HTERT RPE-1 (cell line): ENCODE results near the gene LRBA.

Experiments
- in situ Hi-C: fragments of 300-500 bp; cut with MboI; formaldehyde crosslinking; loops from 4 replicates; pipeline ENCODE4 v1.14.3; 2020; ENCODE audit warnings: low sequenced_read_pairs

The LRBA gene

GRCh38 chr4:150231107-150231770, 783.8 kb downstream of the LRBA start:
- in situ Hi-C loops, result no loop called here

GRCh38 chr4:150230561-150230960, 784.5 kb downstream of the LRBA start:
- in situ Hi-C loops, result no loop called here

DNA sequence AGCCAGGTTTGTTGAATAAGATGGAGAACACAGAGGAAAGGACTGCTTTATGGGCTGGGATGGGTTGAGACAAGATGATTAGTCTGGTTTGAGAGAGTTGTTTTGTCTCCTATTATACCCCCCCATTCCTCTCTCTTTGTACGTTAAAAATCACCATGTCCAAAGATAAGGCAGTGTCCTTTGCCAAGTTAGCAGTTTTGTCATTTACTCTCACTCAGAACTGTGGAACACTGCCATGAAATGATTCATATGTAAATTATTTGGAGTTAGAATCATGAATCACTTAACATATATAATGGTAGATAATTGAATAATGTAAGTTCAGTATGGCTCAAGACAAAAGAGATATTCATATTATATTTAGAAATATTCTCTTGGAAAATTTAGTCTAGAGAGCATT, 785.6 kb downstream of the LRBA start:
- in situ Hi-C loops, result no loop called here

DNA sequence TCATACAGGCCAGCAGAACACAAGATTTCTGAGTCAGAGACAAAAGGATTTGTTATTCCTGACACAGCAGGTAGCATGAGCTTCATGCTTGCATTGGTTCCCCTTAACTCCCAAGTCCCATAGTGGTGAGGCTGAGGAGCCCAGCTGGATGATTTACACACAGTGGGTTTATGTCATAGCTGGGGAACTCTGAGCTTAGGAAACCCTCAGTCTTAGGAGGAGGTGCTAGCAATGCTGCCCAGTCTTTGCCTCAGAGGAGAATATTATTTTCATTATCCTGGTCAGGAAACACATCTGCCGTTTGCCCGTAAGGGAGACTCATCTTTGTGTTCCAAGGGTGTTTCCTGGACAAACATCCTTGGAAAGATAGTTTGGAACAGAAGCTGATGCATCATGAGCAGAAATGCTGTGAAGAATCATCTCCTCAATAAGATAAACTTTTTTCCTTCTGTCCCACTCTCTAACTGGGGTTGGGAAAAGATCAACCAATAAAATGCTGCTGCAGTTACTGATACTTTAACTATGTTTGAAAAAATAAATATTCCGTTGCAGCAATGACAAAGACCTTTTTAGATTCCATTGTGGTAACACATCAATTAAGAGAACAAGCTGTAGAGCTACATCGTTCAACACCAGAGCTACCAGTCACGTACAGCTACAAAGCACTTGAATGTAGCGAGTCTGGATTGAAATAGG, 790.0 kb downstream of the LRBA start:
- in situ Hi-C loops, result no loop called here

- in situ Hi-C loops, result no loop called here
These were observed 795.2 kb downstream of the LRBA start for GRCh38 chr4:150219841-150220240.

DNA sequence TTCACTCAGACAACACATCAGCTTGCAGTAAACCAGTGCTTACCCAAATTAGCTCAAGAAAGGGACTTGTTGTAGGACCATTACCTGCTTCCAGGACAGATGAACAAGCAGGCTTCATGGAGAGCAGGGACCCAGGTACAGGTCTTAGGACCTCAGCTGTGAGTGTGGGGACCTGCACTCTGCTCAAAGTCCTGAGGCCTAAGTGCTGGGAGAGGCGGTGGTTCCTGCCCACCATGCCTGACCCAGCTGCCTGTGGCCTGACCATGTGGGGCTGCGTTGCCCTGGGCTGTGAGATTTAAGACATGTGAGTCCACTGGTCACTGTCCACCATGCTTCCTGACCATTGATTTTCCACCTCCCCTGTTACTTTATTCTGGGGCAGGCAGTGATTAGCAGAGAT, 796.6 kb downstream of the LRBA start:
- in situ Hi-C loops, result no loop called here

DNA sequence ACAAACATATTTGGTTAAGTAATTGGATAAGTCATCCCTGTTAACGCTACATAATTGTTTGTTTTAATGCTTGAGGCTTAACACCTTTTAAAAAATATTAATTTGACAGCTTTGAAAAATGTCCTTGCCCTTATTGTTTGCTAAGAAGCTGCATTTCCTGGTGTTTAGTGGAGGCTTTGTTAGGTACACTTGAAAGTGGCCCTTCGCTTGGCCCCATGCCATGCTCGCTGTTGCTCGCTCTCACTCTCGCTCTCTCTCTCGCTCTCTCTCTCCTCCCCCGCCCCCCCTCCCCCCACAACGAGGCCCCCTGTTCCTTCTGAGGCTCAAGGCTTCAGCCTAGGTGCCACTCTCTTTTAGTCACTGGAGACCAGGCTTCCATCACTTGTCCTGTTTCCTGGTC, 797.3 kb downstream of the LRBA start:
- in situ Hi-C loops, result no loop called here

GRCh38 chr4:150217192-150217591, 797.9 kb downstream of the LRBA start:
- in situ Hi-C loops, result no loop called here

DNA sequence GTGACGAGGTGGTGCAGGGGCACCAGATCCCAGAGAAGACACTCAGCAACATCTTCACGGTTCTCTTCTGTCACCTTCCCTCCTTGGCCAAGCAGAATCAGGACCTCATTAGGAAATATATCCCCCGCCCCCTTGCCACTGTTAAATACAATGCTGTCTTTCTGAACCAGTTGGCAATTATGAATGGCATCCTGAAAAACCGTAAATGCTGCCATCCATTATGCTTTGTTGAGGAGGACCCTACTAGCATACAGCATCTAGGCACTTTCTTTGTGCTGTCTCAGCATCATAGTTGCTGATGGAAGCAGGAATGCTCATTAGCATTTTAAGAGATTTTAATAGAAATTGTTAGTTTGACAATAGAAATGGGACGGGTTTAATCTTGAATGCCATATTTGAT, 798.4 kb downstream of the LRBA start:
- in situ Hi-C loops, result no loop called here

DNA sequence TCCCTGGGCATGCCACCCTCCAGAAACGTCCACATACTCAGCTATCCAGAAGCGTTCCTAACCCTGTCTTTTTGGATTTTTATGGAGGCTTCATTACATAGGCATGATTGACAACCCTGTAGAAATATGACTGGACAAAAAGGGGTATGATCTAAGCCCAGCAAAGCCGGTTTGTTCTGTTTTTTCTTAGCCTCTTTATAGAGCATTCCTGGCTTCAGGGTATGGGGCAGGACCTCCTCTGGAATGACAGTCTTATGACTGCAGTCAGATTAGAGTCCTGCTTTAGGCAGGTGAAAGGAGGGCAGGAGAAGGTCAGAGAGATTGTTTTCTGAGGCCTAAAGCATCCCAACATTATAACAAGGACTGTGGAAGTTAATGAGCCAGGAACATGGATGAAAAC, 799.5 kb downstream of the LRBA start:
- in situ Hi-C loops, result no loop called here
